Mesendoderm (in vitro differentiated cells): Measurements from ENCODE around the gene SLC12A9.

Source experiments
- DNase-seq: peaks from one replicate; pipeline ENCODE4 v3.0.0; 2013
- H2AK5ac ChIP-seq: 2 replicates; pipeline ENCODE4 v1.6.1; 2013; ENCODE audit warnings: low read length, inconsistent platforms
- H2BK120ac ChIP-seq: 2 replicates; pipeline ENCODE4 v1.6.1; 2013; ENCODE audit warnings: low read depth, mild to moderate bottlenecking, low read length, moderate library complexity, mixed read lengths
- H2BK15ac ChIP-seq: replicated peaks from 2 replicates; pipeline ENCODE4 v1.6.1; 2013; ENCODE audit warnings: low read depth, mild to moderate bottlenecking, moderate library complexity
- H2BK5ac ChIP-seq: 2 replicates; pipeline ENCODE4 v1.6.1; 2013; ENCODE audit warnings: low read length, inconsistent platforms
- H3K18ac ChIP-seq: 2 replicates; pipeline ENCODE4 v1.6.1; 2013; ENCODE audit warnings: mild to moderate bottlenecking, low read length, mixed read lengths
- H3K23ac ChIP-seq: one replicate; pipeline ENCODE4 v1.6.1; 2013; ENCODE audit warnings: low read length
- H3K27ac ChIP-seq: 2 replicates; pipeline ENCODE4 v1.5.1; 2013; ENCODE audit warnings: low read depth, mild to moderate bottlenecking, inconsistent platforms, low read length, moderate library complexity
- H3K27me3 ChIP-seq: 2 replicates; pipeline ENCODE4 v1.6.1; 2013; ENCODE audit warnings: low read length, control low read depth, mild to moderate bottlenecking, inconsistent platforms; ENCODE audit not compliant: insufficient read depth, poor library complexity
- H3K36me3 ChIP-seq: 2 replicates; pipeline ENCODE4 v1.6.1; 2013; ENCODE audit warnings: low read length, inconsistent platforms; ENCODE audit not compliant: control insufficient read depth, insufficient read depth
- H3K4ac ChIP-seq: one replicate; pipeline ENCODE4 v1.6.1; 2013; ENCODE audit warnings: low read depth, mild to moderate bottlenecking, low read length, moderate library complexity
- H3K4me1 ChIP-seq: 2 replicates; pipeline ENCODE4 v1.6.1; 2013; ENCODE audit warnings: low read depth, low read length, inconsistent platforms; ENCODE audit not compliant: control insufficient read depth
- H3K4me2 ChIP-seq: 2 replicates; pipeline ENCODE4 v1.6.1; 2013; ENCODE audit warnings: low read length
- H3K4me3 ChIP-seq: 2 replicates; pipeline ENCODE4 v1.5.1; 2013; ENCODE audit warnings: mild to moderate bottlenecking, low read length
- H3K56ac ChIP-seq: one replicate; pipeline ENCODE4 v1.6.1; 2013; ENCODE audit warnings: low read length
- H3K79me1 ChIP-seq: 2 replicates; pipeline ENCODE4 v1.6.1; 2013; ENCODE audit warnings: low read length, inconsistent platforms
- H3K79me2 ChIP-seq: 2 replicates; pipeline ENCODE4 v1.6.1; 2013; ENCODE audit warnings: mild to moderate bottlenecking, low read length; ENCODE audit not compliant: control insufficient read depth, insufficient read depth
- H3K9ac ChIP-seq: 2 replicates; pipeline ENCODE4 v1.6.1; 2013; ENCODE audit warnings: low read length, inconsistent platforms
- H4K5ac ChIP-seq: one replicate; pipeline ENCODE4 v1.6.1; 2013; ENCODE audit warnings: low read length
- H4K8ac ChIP-seq: one replicate; pipeline ENCODE4 v1.6.1; 2013; ENCODE audit warnings: low read depth, mild to moderate bottlenecking, control low read depth, low read length, moderate library complexity
- WGBS: extraction: QIAGEN DNeasy Blood & Tissue Kit; methylation state at CpG from one replicate; pipeline ENCODE4 v1.1.7; 2013; ENCODE audit warnings: low lambda C conversion rate, missing lambda C conversion rate; ENCODE audit not compliant: insufficient coverage; ENCODE audit errors: extremely low coverage; 5-methylcytosine and 5-hydroxymethylcytosine counted together

Gene SLC12A9

GRCh38 chr7:100892364-100893317 lies 40.1 kb downstream of the SLC12A9 start:
- no peak overlapping the region for H4K5ac ChIP-seq
- no peak for DNase-seq
- H3K4ac ChIP-seq, result no peak overlapping the region
- no peak overlapping the region for H4K8ac ChIP-seq
- H2BK15ac ChIP-seq, result no peak overlapping the region
- H2BK5ac ChIP-seq, result no peak overlapping the region
- peaks cover 13% of the 10 kb centered on the region for H3K79me2 ChIP-seq
- H3K79me1 ChIP-seq, result no peaks in the 10 kb centered on the region
- H3K4me2 ChIP-seq, result no peak overlapping the region
- no peak overlapping the region for H3K27ac ChIP-seq
- no peak overlapping the region for H3K23ac ChIP-seq
- no peak overlapping the region for H3K18ac ChIP-seq
- H3K9ac ChIP-seq, result no peak overlapping the region
- WGBS, result no CpG with 5 or more reads among the region's 44 CpGs
- H3K4me3 ChIP-seq, result no peak overlapping the region
- no peak overlapping the region for H2AK5ac ChIP-seq
- H2BK120ac ChIP-seq, result no peak overlapping the region
- H3K4me1 ChIP-seq, result peaks cover 2% of the 10 kb centered on the region
- peaks cover 3% of the 10 kb centered on the region for H3K36me3 ChIP-seq
- peak overlapping the region; percentile 42 for H3K56ac ChIP-seq
- H3K27me3 ChIP-seq, result no peaks in the 10 kb centered on the region

- Histone ChIP-seq H3K79me1 (no peaks in the 10 kb centered on the region), H3K27ac (no peak overlapping the region), H3K4me2 (no peak overlapping the region), H3K4ac (no peak overlapping the region), H3K18ac (no peak overlapping the region), H3K23ac (no peak overlapping the region), H3K4me3 (no peak overlapping the region), H4K8ac (no peak overlapping the region), H2BK120ac (no peak overlapping the region), H2BK5ac (no peak overlapping the region), H3K27me3 (no peaks in the 10 kb centered on the region), H2BK15ac (no peak overlapping the region), H3K56ac (no peak overlapping the region), H2AK5ac (no peak overlapping the region), H3K9ac (no peak overlapping the region), H4K5ac (no peak overlapping the region), H3K36me3 (peaks cover 3% of the 10 kb centered on the region), H3K79me2 (peaks cover 7% of the 10 kb centered on the region), H3K4me1 (peaks cover 2% of the 10 kb centered on the region)
- DNase-seq, result no peak
- WGBS, result no CpG with 5 or more reads among the region's 32 CpGs
These were observed 40.9 kb downstream of the SLC12A9 start for GRCh38 chr7:100893318-100893895.

- H3K56ac ChIP-seq, result peak overlapping the region; percentile 84
- no peaks in the 10 kb centered on the region for H3K4me1 ChIP-seq
- no peak for DNase-seq
- no peak overlapping the region for H4K8ac ChIP-seq
- H2BK120ac ChIP-seq, result no peak overlapping the region
- H3K79me2 ChIP-seq, result no peaks in the 10 kb centered on the region
- peak overlapping the region; percentile 63 for H3K4ac ChIP-seq
- no peaks in the 10 kb centered on the region for H3K27me3 ChIP-seq
- no peak overlapping the region for H3K23ac ChIP-seq
- H3K9ac ChIP-seq, result peak overlapping the region; percentile 72
- no peaks in the 10 kb centered on the region for H3K36me3 ChIP-seq
- no peak overlapping the region for H2BK15ac ChIP-seq
- H3K4me2 ChIP-seq, result peak overlapping the region; percentile 52
- no CpG with 5 or more reads among the region's 40 CpGs for WGBS
- no peaks in the 10 kb centered on the region for H3K79me1 ChIP-seq
- no peak overlapping the region for H2AK5ac ChIP-seq
- no peak overlapping the region for H4K5ac ChIP-seq
- H2BK5ac ChIP-seq, result no peak overlapping the region
- no peak overlapping the region for H3K27ac ChIP-seq
- H3K18ac ChIP-seq, result peak overlapping the region; percentile 51
- no peak overlapping the region for H3K4me3 ChIP-seq
These were observed 41.6 kb downstream of the SLC12A9 start for GRCh38 chr7:100893910-100894721.

- H3K27ac ChIP-seq, result no peak overlapping the region
- peak; percentile 79 for DNase-seq
- peak overlapping the region; percentile 37 for H3K4me3 ChIP-seq
- no peak overlapping the region for H2BK5ac ChIP-seq
- H3K79me1 ChIP-seq, result no peaks in the 10 kb centered on the region
- H2BK15ac ChIP-seq, result no peak overlapping the region
- H4K5ac ChIP-seq, result no peak overlapping the region
- no peaks in the 10 kb centered on the region for H3K36me3 ChIP-seq
- no CpG with 5 or more reads among the region's 83 CpGs for WGBS
- peak overlapping the region; percentile 63 for H3K4ac ChIP-seq
- no peak overlapping the region for H4K8ac ChIP-seq
- H2BK120ac ChIP-seq, result no peak overlapping the region
- H3K4me2 ChIP-seq, result peak overlapping the region; percentile 52
- H2AK5ac ChIP-seq, result no peak overlapping the region
- peak overlapping the region; percentile 51 for H3K18ac ChIP-seq
- H3K4me1 ChIP-seq, result no peaks in the 10 kb centered on the region
- peak overlapping the region; percentile 72 for H3K9ac ChIP-seq
- no peaks in the 10 kb centered on the region for H3K27me3 ChIP-seq
- H3K79me2 ChIP-seq, result no peaks in the 10 kb centered on the region
- no peak overlapping the region for H3K23ac ChIP-seq
- peak overlapping the region; percentile 84 for H3K56ac ChIP-seq
These were observed 42.6 kb downstream of the SLC12A9 start for GRCh38 chr7:100894860-100895700.

GRCh38 chr7:100895701-100895955 lies 43.1 kb downstream of the SLC12A9 start, which contains the start of gene ACHE:
TSS of gene ACHE (minus strand) at chr7:100895888. CDS start at chr7:100894232, 1,656 bp downstream.
- H3K23ac ChIP-seq, result no peak within 1 kb of the TSS
- no peak within 1 kb of the TSS for H4K8ac ChIP-seq
- peak within 1 kb of the TSS; percentile 77 for H3K18ac ChIP-seq
- no peaks in the 10 kb centered on the region for H3K36me3 ChIP-seq
- H4K5ac ChIP-seq, result no peak within 1 kb of the TSS
- H2AK5ac ChIP-seq, result no peak within 1 kb of the TSS
- H3K27ac ChIP-seq, result no peak within 1 kb of the TSS
- no peak within 1 kb of the TSS for H2BK120ac ChIP-seq
- WGBS, result no CpG with 5 or more reads among the region's 32 CpGs
- H3K4me1 ChIP-seq, result no peaks in the 10 kb centered on the region
- no peak within 1 kb of the TSS for H2BK15ac ChIP-seq
- no peaks in the 10 kb centered on the region for H3K79me1 ChIP-seq
- H3K4me3 ChIP-seq, result peak within 1 kb of the TSS; percentile 37
- H3K56ac ChIP-seq, result peak within 1 kb of the TSS; percentile 84
- DNase-seq, result no peak
- no peak within 1 kb of the TSS for H2BK5ac ChIP-seq
- no peaks in the 10 kb centered on the region for H3K79me2 ChIP-seq
- H3K27me3 ChIP-seq, result no peaks in the 10 kb centered on the region
- H3K9ac ChIP-seq, result peak within 1 kb of the TSS; percentile 72
- H3K4me2 ChIP-seq, result peak within 1 kb of the TSS; percentile 73
- peak within 1 kb of the TSS; percentile 63 for H3K4ac ChIP-seq
